VCaP (cell line): ENCODE results near the gene RHBDD1.

Source experiments
- H3K27ac ChIP-seq: fragments of 450-650 bp; 2 replicates; pipeline ENCODE4 v1.5.1; 2017
- CTCF ChIP-seq: fragments of 450-650 bp; conservative IDR thresholded peaks from 2 replicates; pipeline ENCODE4 v1.5.1; 2017; ENCODE audit warnings: mild to moderate bottlenecking, moderate library complexity

RHBDD1 gene

DNA sequence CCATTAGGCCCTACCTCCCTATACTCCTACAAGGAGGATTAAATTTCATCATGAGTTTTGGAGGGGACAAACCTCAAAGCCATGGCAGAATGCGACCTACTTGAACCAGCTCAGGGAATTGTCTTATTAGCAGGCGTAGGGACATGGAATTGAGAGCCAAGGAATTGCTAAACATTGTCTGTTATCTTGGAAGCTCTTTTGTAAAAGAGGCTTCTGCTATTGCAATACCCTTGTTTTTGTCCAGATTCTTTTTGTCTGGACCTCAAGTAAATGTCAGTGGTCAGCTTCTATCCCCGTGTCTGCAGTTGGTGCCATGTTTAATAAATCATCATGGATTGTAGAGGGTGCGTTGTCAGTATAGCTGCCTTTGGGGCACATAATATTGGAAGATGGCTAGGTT lies 62.3 kb downstream of the RHBDD1 start:
- no peak for TF ChIP-seq CTCF
- H3K27ac ChIP-seq = no peak overlapping the region

DNA sequence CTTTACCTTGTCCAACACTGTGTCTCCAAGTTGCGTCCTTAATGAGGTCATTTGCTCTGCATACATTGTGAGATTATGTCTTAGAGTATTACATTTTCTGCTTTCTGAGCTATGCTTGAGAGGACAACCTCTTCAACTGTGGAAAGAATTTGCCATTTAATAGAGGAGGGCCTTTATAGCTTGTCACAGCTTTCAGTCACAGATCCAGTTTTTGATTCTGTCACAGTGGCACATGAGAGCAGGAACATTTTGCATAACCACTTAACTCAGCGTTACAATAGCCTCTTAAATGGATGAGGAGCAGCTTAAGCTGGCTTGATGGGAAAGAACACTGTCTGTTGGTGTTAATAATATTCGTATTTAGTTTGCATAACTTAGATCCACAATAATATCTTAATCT lies 63.0 kb downstream of the RHBDD1 start:
- no peak for TF ChIP-seq CTCF
- no peak overlapping the region for H3K27ac ChIP-seq

DNA sequence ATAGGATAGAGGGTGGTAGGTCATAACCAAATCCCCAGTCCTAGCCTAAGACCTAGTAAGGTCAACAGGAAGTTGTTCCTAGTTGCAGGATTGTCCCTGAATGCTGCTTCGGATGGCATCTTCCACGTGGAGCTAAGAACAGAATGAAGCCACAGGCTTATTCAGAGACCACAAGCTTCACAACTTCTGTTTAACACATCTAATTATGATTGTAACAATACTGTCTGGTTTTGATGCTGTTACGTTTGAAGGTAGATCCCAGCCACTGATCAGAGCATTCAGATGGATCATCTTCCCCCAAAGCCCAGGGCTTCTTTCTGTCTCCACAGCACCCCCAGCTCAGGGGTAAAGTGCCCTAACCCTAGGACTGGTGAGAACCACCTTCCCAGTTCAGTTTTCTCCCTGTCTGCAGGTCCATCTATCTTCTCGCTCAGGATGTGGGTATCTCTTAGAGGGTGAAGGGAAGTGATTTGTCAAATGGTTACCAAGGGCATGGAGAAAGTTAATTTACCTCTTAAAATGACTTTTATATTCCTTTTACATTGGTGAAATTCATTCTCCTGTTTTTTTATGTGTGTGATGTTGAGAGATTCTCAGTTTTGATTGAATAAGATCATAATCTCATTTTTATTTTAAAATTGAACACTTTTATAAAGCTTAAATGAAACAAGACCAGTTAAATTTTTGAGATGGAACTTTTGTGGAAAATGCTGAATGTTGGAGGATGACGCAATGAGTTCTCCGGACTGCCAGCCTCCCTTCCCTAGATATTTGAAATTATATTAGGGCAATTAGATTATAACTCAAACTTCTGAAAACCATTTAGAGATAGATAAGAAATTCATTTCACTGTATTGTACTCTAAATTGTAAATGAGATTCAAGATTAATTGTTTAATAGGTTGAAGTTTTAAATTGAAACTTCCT lies 66.5 kb downstream of the RHBDD1 start:
- no peak for TF ChIP-seq CTCF
- no peak overlapping the region for H3K27ac ChIP-seq

DNA sequence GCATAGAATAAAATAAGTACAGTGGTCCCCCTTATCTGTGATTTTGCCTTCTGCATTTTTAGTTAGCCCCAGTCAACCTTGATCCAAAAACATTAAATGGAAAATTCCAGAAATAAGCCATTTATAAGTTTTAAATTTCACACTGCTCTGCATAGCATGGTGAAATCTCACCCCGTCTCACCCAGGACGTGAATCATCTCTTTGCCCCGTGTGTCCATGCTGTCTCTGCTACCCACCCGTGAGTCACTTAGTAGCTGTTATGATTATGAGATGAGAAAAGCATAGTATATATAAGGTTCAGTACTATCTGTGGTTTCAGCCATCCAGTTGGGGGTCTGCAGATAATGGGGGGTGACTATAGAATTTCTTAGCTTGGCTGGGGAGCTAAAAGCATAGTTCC lies 67.3 kb downstream of the RHBDD1 start:
- no peak overlapping the region for H3K27ac ChIP-seq
- TF ChIP-seq CTCF = no peak

GRCh38 chr2:226904592-226904991 lies 68.7 kb downstream of the RHBDD1 start:
- TF ChIP-seq CTCF = no peak
- no peak overlapping the region for H3K27ac ChIP-seq

DNA sequence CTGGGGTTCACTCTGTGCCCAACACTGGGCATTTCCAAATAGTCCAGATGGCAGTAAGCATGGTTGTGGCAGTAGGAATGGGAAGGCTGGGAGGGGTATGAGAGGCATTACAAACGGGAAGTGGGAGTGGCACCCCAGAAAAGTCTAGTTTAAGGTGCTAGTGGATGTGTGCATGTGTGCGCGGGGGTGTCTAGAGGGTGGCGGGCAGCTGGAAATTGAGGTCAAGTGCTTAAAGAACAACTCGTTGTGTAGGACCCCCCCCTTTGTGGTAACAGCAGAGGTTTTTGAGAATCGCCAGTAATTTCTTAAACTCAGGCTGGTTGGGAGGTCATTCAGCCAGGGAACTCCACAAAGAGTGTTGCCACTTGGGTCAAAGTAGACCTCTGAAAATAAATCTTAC lies 69.9 kb downstream of the RHBDD1 start:
- no peak for TF ChIP-seq CTCF
- H3K27ac ChIP-seq = no peak overlapping the region

DNA sequence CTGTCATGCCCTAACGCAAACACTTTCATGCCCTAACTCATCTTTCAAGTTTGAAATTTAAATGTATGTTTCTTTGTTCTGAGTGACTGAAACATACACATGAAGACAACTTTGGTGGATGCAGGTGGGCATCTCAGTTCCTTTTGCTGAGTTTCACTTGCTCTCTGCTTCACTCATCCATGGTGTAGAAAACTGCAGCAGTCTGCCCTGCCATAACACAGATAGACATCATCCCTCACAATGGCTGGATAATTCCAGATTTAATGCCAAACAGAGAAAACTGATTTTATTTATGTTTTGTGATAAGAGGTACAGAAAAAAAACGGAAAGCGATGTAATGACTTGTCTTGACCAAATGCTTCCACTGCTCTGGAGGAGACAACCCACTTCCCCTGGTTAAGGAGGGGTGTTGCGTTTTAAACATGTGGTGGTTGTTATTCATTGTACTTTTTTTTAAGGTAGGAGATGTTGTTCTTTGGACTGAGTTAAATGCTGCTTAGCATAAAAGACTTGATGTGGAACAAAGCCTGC lies 70.4 kb downstream of the RHBDD1 start:
- no peak overlapping the region for H3K27ac ChIP-seq
- TF ChIP-seq CTCF = no peak
